HG03039 (cell line): Measurements from ENCODE around the gene CHN2.
"Not testable (repeated sequence)": the region's sequence is repeated elsewhere in the genome, so short reads cannot be mapped to it uniquely, and the experiment has no call there.

Experiments used
- ATAC-seq: cut with Tn5 transposase; IDR thresholded peaks from one replicate; pipeline ENCODE4 v1.9.1; 2021; ENCODE audit warnings: mild to moderate bottlenecking, moderate library complexity; ENCODE audit not compliant: unreplicated experiment

The CHN2 gene

DNA sequence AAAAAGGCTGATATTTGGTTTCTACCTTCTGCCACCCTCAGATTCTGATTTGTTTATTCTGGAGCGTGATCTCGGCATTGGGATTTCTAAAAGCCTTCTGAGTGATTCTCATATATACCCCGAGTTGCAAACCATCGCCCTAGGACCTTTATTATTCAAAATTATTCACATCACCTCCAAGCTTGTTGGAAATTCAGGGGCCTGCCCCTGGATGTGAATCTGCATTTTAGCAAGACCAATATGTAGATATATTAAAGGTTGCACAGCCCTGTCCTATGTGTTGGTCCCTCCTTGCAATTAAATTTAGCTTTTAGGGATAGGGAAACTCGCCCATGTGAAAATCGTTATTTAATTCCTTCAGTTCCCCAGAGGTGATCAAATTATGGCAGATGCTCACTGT lies 9.0 kb upstream of the CHN2 start:
- ATAC-seq: no peak

GRCh38 chr7:29189743-29190201 lies 4.8 kb upstream of the CHN2 start:
- no peak for ATAC-seq

DNA sequence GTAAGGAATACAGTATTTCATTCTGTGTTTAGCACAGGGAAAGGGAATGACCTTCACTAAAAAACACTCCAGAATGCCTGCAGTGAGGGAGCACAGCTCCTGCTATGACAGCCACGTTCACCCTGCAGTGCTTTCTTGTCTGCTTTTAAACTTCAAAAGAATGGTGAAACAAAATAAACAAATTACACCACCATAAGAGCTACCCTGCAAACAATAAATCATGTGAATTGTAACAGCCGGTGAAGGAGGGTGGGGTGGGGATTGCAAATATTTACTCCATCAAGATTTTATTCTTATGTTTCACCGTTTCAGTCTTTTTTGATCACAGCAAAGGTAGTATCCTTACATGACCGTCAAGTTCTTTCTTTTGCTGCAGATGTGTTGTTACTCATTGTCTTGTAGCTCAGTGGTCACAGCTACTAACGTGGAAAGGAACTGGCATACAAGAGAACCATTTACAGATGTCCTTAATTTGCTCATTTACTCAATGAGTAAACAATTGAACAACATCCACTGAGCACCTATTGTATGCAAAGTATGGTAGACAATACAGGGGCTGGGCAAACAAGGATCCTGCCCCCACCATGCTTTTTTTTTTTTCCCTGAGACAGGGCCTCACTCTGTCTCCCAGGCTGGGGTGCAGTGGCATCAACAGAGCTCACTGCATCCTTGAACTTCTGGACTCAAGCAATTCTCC lies 4.1 kb upstream of the CHN2 start:
- ATAC-seq: no peak

- ATAC-seq: no peak
Measured at GRCh38 chr7:29192323-29192722, 2.3 kb upstream of the CHN2 start.

GRCh38 chr7:29192811-29193210 lies 1.8 kb upstream of the CHN2 start:
- no peak for ATAC-seq

GRCh38 chr7:29193316-29194205 lies 1.0 kb upstream of the CHN2 start:
- no peak for ATAC-seq

DNA sequence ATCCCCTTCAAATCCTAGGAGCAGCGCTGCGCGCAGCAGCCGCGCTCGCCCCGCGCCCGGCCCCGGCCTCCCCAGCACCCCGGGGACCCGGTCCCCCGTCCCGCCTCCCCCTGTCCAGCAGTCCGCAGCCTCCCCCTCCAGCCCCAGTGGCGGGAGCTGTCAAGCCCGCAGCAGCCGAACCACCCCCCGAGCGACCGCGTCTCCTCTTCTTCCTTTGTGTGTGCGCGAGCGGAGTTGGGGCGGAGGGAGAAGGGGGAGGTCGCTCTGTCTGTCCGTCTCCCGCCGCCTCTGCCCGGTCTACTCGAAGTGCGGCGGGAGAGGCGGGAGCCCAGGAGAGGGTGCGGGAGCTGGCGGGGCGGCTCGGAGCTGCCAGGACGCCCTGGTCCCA lies 375 bp upstream of the CHN2 start:
- ATAC-seq: no peak

- no peak for ATAC-seq
Measured at GRCh38 chr7:29196191-29196590, 1.6 kb downstream of the CHN2 start.

DNA sequence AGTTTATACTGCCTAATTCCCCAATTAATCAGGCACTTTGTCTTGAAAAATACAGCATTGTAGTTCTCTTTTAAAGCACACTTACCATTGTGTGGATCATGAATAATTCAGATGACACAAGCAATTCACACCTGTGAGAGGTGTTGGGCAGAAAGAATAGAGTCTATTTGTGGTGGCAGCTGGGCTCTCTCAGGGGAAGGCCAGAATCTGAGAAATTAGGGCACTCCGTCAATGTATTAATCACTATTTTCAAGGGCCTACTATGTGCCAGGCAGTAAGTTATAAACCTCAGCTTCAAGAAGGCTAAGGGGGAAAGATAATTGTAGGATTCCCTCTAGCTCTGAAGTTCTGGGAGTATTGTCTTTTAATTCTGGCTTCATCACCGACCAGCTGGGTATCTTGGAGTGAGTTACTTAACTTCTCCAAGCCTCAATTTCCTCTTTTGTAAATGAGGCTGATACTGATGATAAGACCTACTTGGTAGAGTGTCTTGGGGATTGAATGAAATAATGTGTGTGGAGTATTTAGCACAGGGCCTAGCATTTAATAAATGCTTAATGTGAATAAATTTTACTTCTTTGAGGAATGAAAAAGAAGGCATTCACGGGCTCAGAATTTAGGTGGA lies 2.5 kb downstream of the CHN2 start:
- no peak for ATAC-seq

GRCh38 chr7:29197916-29198315 lies 3.3 kb downstream of the CHN2 start:
- no peak for ATAC-seq

GRCh38 chr7:29199776-29200175 lies 5.2 kb downstream of the CHN2 start:
- no peak for ATAC-seq

GRCh38 chr7:29202651-29203069 lies 8.1 kb downstream of the CHN2 start:
- ATAC-seq: no peak

- ATAC-seq: no peak
Measured at GRCh38 chr7:29204491-29205272, 10.1 kb downstream of the CHN2 start.

GRCh38 chr7:29207162-29207801 lies 12.7 kb downstream of the CHN2 start:
- ATAC-seq: no peak

GRCh38 chr7:29208410-29209250 lies 14.1 kb downstream of the CHN2 start:
- no peak for ATAC-seq

DNA sequence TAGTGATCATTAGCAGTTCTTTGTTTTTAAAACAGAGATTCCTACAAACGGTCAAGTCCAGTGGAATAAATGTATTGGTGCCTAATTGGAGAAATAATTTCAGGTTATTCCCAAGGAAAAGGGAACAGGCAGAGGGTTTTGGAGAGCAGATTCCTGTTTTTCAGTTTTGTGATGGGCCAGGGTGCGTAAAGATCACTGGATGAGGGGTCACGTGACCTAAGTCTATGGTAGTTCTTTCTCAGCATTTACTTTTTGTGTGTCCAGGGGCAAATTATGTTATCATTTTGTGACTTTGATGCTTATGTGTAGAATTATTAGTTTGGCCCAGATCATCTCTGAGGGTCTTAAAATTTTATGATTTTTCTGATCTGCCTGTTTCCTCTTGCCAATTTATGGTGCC lies 15.2 kb downstream of the CHN2 start:
- ATAC-seq: no peak

- ATAC-seq: not testable (repeated sequence)
Measured at GRCh38 chr7:29212736-29213135, 18.2 kb downstream of the CHN2 start.

DNA sequence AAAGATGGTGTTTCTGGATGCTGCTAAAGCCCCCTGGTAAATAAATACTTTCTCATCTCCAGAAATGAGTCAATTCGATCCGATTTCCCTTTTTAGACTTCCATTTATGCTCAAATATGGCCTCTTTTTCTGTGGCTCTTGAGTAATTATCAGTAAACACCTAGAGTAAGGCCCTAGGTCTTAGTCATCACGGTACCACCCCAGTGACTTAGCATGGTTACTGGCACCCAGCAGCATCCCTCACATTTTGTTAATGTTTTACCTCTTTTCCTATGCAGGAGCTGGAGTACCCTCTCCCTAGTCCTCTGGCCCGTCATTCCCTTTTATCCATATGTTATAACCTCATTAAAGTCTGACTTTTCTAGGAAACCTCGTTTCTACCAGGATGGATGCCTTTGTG lies 19.5 kb downstream of the CHN2 start:
- no peak for ATAC-seq

GRCh38 chr7:29214816-29215215 lies 20.2 kb downstream of the CHN2 start:
- no peak for ATAC-seq

DNA sequence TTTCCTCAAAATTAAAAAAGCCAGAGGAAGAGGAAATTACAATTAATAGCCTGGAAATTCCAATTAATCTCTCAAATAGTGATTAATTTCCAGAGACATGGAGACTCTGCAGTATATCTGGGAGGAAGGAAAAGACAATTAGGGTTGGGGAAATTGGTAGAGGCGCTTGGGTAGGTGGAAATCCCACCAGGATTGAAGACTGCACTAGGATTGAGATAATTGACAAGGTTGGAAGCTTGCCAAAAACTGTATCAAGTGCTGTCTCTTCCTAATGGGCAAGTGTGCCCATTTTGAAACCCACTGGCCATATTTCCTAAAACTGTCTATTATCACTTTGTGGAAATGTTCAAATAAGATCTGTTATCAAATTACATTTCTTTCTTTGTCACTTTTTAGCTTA lies 21.6 kb downstream of the CHN2 start:
- ATAC-seq: no peak
